ENCODE results near the gene CORO2A. TPM values are rescaled to one million over a fixed set of nuclear protein-coding genes. Genes with fewer than 3 reads are reported as not detected.

Gene CORO2A
- total and polyA plus RNA-seq, 2 of the 8 experiments (the other 6 are each of a cell fraction or from before 2014, with no cell fraction given), result 13.7 to 27.9 TPM

DNA sequence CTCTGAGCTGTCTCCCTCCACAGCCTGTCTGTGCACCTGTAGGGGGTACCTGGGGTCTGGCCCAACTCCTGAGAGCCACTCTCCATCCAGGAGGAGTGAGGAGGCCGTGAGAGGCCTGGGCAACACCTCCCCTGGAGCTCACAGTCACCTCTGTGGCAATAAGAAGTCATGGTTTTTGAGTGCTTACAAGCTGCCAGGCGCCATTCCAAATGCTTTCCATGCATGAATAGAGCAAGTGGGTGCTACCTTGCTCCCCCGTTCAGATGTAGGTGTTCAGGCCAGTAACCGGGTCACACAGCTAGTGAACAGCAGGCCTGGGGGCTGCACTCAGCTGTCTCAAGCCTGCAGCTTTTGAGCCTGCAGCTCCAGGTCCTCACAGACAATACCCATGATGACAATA is 30.6 kb downstream of the CORO2A start:
- H3K56ac ChIP-seq (replicated peaks; ENCODE audit: insufficient read length, low read depth, low read length), result no peak overlapping the region
- ChIA-PET CTCF (ENCODE audit: partially characterized antibody) (interaction anchor here (1.1 to 1.4 kb wide), 4 partner anchors 10 to 87 kb away, joined by 3 to 5 read pairs (median 4); no protein-coding TSS in a partner anchor), POLR2A (ENCODE audit: partially characterized antibody) (no interaction called here)
- H2BK12ac ChIP-seq (ENCODE audit: low read depth, low read length), result no peak overlapping the region
- H3K9me3 ChIP-seq (ENCODE audit: insufficient read depth in 2 of 2, low read depth in 1 of 2, low read length in 1 of 2), result no peaks in the 10 kb centered on the region
- no peak overlapping the region for H2BK5ac ChIP-seq (ENCODE audit: low read depth, low read length)
- peaks cover 0 to 2% (median 0%) of the 10 kb centered on the region in 4 experiments; a peak in 1 of 7 replicates for H3K27me3 ChIP-seq (replicated peaks in 1 of 4; ENCODE audit: control insufficient read depth in 3 of 4, extremely low read depth in 1 of 4, insufficient read depth in 3 of 4, low read length in 3 of 4)
- no peak overlapping the region for H2AK5ac ChIP-seq (ENCODE audit: low read depth, low read length)
- no peak overlapping the region for H3K4ac ChIP-seq (replicated peaks; ENCODE audit: insufficient read length, low read depth, low read length)
- H2BK120ac ChIP-seq (replicated peaks; ENCODE audit: low read depth, low read length), result no peak overlapping the region
- H3K23ac ChIP-seq (ENCODE audit: insufficient read length), result no peak overlapping the region
- H3K36me3 ChIP-seq (ENCODE audit: control insufficient read depth in 2 of 4, insufficient read depth in 4 of 4, low read length in 3 of 4), result peaks cover 0 to under 1% (median 0%) of the 10 kb centered on the region in 4 experiments; a peak in 1 of 8 replicates
- H4K8ac ChIP-seq (ENCODE audit: extremely low read depth, insufficient read depth, low read length), result peak overlapping the region; percentile 9; the same call in 1 of the 2 replicates
- no peak overlapping the region for H3K4me2 ChIP-seq (ENCODE audit: insufficient read depth in 1 of 2, low read depth in 2 of 2, low read length in 2 of 2)
- H2AFZ ChIP-seq (ENCODE audit: low read length), result no peak overlapping the region
- no peak overlapping the region for H2BK15ac ChIP-seq (ENCODE audit: low read length)
- H3K23me2 ChIP-seq (ENCODE audit: low read depth, low read length), result no peaks in the 10 kb centered on the region
- no peak overlapping the region for H3K27ac ChIP-seq (ENCODE audit: low read depth, low read length)
- FAIRE-seq, result no peak
- peaks cover 0 to 2% (median 0%) of the 10 kb centered on the region in 4 experiments; a peak in 3 of 7 replicates for H3K4me1 ChIP-seq (replicated peaks in 1 of 4; ENCODE audit: control insufficient read depth in 3 of 4, insufficient read depth in 4 of 4, low read length in 3 of 4)
- 85% methylated on average over 4 of the region's 4 CpGs; no CpG with 5 or more reads in 1 of the 2 experiments for WGBS, 2 experiments (ENCODE audit: extremely low coverage in 1 of 2, insufficient coverage in 1 of 2, insufficient read length in 1 of 2, insufficient replicate concordance in 2 of 2, low coverage in 1 of 2, low lambda C conversion rate in 2 of 2, missing lambda C conversion rate in 1 of 2)
- no peak for TF ChIP-seq KDM4A (IDR thresholded peaks at IDR 0.05; ENCODE audit: low read depth, low read length, severe bottlenecking)
- TF ChIP-seq KDM5A (IDR thresholded peaks at IDR 0.05; ENCODE audit: low read length), result no peak
- DNase-seq (ENCODE audit: low read depth in 1 of 2, low spot score in 2 of 2), result no peak
- H4K20me1 ChIP-seq (replicated peaks in 1 of 2; ENCODE audit: control insufficient read depth in 1 of 2, insufficient read depth in 2 of 2, low read length in 2 of 2), result peaks cover 3 to 9% of the 10 kb centered on the region in 2 experiments
- no peak overlapping the region for H3K4me3 ChIP-seq (ENCODE audit: extremely low read depth in 1 of 4, insufficient read depth in 2 of 4, low read depth in 3 of 4, low read length in 4 of 4)
- H3K14ac ChIP-seq (ENCODE audit: insufficient read length), result no peak overlapping the region
- H4K91ac ChIP-seq (replicated peaks; ENCODE audit: insufficient read length, low read length), result no peak overlapping the region
- no peak overlapping the region for H3K9ac ChIP-seq (replicated peaks in 1 of 4; ENCODE audit: extremely low read depth in 1 of 4, low read depth in 3 of 4, low read length in 3 of 4)
- H4K5ac ChIP-seq (ENCODE audit: insufficient read length, low read depth, low read length), result no peak overlapping the region
- H2BK20ac ChIP-seq (ENCODE audit: low read length), result no peak overlapping the region
- no peaks in the 10 kb centered on the region for H3K79me2 ChIP-seq (ENCODE audit: control insufficient read depth in 1 of 2, insufficient read depth in 2 of 2, low read length in 2 of 2)
- H3K18ac ChIP-seq (ENCODE audit: extremely low read depth, low read length), result no peak overlapping the region
- H3K79me1 ChIP-seq (ENCODE audit: low read depth, low read length), result peaks cover 6% of the 10 kb centered on the region
